ENCODE results near the gene OSBP.
"Not testable (repeated sequence)": the region's sequence is repeated elsewhere in the genome, so short reads cannot be mapped to it uniquely, and the experiment has no call there.

The OSBP gene

GRCh38 chr11:59544869-59545178, 70.8 kb downstream of the OSBP start:
- TF ChIP-seq JUND (IDR thresholded peaks at IDR 0.05; ENCODE audit: low read depth), result no peak
- in situ Hi-C loops (cut with HindIII; ENCODE audit: low pct_unique_long_range_greater_than_20kb, low sequenced_read_pairs), result no loop called here
- DNase-seq (ENCODE audit: low read depth in 1 of 2, low spot score in 1 of 2), result no peak

- DNase-seq (ENCODE audit: low read depth in 1 of 2, low spot score in 1 of 2); in situ Hi-C loops (cut with HindIII; ENCODE audit: low pct_unique_long_range_greater_than_20kb, low sequenced_read_pairs): not testable (repeated sequence)
Measured at GRCh38 chr11:59543713-59544112, 71.9 kb downstream of the OSBP start.

GRCh38 chr11:59542142-59542810, 73.3 kb downstream of the OSBP start:
- in situ Hi-C loops (cut with HindIII; ENCODE audit: low pct_unique_long_range_greater_than_20kb, low sequenced_read_pairs), result no loop called here
- DNase-seq (ENCODE audit: low read depth in 1 of 2, low spot score in 1 of 2), result no peak
- no peak for TF ChIP-seq JUND (IDR thresholded peaks at IDR 0.05; ENCODE audit: low read depth)

DNA sequence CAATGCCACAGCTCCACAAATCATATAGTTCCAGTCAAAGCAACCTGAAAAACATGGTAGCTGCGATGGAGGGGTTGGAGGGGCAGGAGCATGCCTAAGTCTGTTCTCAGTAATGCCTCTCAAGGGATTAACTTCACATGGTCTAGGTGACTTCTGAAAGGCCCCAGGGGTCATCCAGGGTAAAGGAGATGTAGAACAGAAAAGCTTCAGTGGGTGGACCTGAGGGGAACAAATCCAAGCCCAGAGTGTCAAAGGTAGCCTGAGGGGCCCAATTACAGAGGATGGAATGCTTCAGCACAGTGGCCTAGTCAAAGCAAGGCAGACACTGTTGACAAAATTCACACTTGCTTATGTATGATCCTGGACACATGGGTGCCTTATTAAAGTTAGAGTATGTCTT, 80.9 kb downstream of the OSBP start:
- in situ Hi-C loops (cut with HindIII; ENCODE audit: low pct_unique_long_range_greater_than_20kb, low sequenced_read_pairs), result no loop called here
- TF ChIP-seq JUND (IDR thresholded peaks at IDR 0.05; ENCODE audit: low read depth), result no peak
- no peak for DNase-seq (ENCODE audit: low read depth in 1 of 2, low spot score in 1 of 2)

DNA sequence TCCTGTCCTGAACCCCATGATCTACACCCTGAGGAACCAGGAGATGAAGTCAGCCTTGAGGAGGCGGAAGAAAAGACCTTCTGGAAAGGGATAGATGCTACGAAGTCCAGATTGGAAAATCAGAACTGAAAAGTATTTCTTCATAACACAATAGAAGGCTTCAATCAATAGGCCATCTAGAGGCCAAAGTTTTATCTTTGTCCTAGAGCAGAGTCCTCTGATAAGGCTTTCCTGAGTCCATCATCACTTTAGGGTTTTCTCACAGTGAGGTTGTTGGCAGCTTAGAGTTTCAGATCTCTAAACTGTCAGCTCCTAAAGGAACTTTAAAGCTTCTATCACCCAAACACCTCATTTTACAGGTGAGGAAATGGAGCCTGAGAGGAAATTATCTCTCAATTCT, 83.0 kb downstream of the OSBP start:
- in situ Hi-C loops (cut with HindIII; ENCODE audit: low pct_unique_long_range_greater_than_20kb, low sequenced_read_pairs), result no loop called here
- no peak for DNase-seq (ENCODE audit: low read depth in 1 of 2, low spot score in 1 of 2)
- no peak for TF ChIP-seq JUND (IDR thresholded peaks at IDR 0.05; ENCODE audit: low read depth)

GRCh38 chr11:59528711-59529110, 86.9 kb downstream of the OSBP start:
- in situ Hi-C loops (cut with HindIII; ENCODE audit: low pct_unique_long_range_greater_than_20kb, low sequenced_read_pairs), result no loop called here
- no peak for TF ChIP-seq JUND (IDR thresholded peaks at IDR 0.05; ENCODE audit: low read depth)
- DNase-seq (ENCODE audit: low read depth in 1 of 2, low spot score in 1 of 2), result no peak

Data from T47D (cell line).